CD8-positive, alpha-beta memory T cell (primary cell): Measurements from ENCODE around the gene OTOP2. TPM values are rescaled to one million over a fixed set of nuclear protein-coding genes. Genes with fewer than 3 reads are reported as not detected.
"Not testable (repeated sequence)": the region's sequence is repeated elsewhere in the genome, so short reads cannot be mapped to it uniquely, and the experiment has no call there.

ENCODE experiments used
- CTCF ChIA-PET: fragments of 350-600 bp; sonication (Branson Sonifier 250); formaldehyde crosslinking; loops from one replicate; lab custom pipeline; 2021; ENCODE audit warnings: antibody characterized with exemption; lab: Charles Lee
- POLR2A ChIA-PET: fragments of 350-600 bp; sonication (Branson Sonifier 250); formaldehyde crosslinking; loops from one replicate; lab custom pipeline; 2021; ENCODE audit warnings: antibody characterized with exemption; lab: Charles Lee
- DNase-seq, 5 donors: peaks; one replicate each; pipeline versions ENCODE4 v3.0.0 to v3.0.0-alpha.2; 2020 to 2022; ENCODE audit warnings: mixed read lengths in 1 of 5
- H3K27ac ChIP-seq: one replicate; pipeline ENCODE4 v1.7.0; 2013; ENCODE audit warnings: low read depth, mild to moderate bottlenecking, low read length, moderate library complexity
- H3K27me3 ChIP-seq: 2 replicates; pipeline ENCODE4 v1.7.0; 2013; ENCODE audit warnings: low read length, mild to moderate bottlenecking; ENCODE audit not compliant: insufficient read depth, poor library complexity, severe bottlenecking
- H3K36me3 ChIP-seq: 2 replicates; pipeline ENCODE4 v1.7.0; 2013; ENCODE audit warnings: mild to moderate bottlenecking, low read length, moderate library complexity; ENCODE audit not compliant: insufficient read depth
- H3K4me1 ChIP-seq: 2 replicates; pipeline ENCODE4 v1.7.0; 2013; ENCODE audit warnings: mild to moderate bottlenecking, low read length, moderate library complexity; ENCODE audit not compliant: insufficient read depth
- H3K4me3 ChIP-seq: 2 replicates; pipeline ENCODE4 v1.7.0; 2013; ENCODE audit warnings: mild to moderate bottlenecking, low read length
- H3K9me3 ChIP-seq: 2 replicates; pipeline ENCODE4 v1.7.0; 2013; ENCODE audit warnings: mild to moderate bottlenecking, low read length
- H3K27ac Mint-ChIP-seq, 8 donors: one replicate each; pipeline ENCODE4 v1.8.0; 2020 to 2021; ENCODE audit warnings: mixed read lengths in 8 of 8, mild to moderate bottlenecking in 6 of 8, inconsistent platforms in 3 of 8, moderate library complexity in 3 of 8
- H3K27me3 Mint-ChIP-seq, 2 donors: one replicate each; pipeline ENCODE4 v1.8.0; 2020 to 2021; ENCODE audit warnings: mixed read lengths in 2 of 2, mild to moderate bottlenecking in 1 of 2, moderate library complexity in 1 of 2
- H3K36me3 Mint-ChIP-seq, 3 donors: one replicate each; pipeline ENCODE4 v1.8.0; 2020 to 2021; ENCODE audit warnings: mixed read lengths in 3 of 3, inconsistent platforms in 1 of 3, mild to moderate bottlenecking in 1 of 3
- H3K4me1 Mint-ChIP-seq, 3 donors: one replicate each; pipeline ENCODE4 v1.8.0; 2020 to 2021; ENCODE audit warnings: mixed read lengths in 3 of 3, inconsistent platforms in 1 of 3, mild to moderate bottlenecking in 1 of 3
- H3K4me3 Mint-ChIP-seq, 7 donors: one replicate each; pipeline ENCODE4 v1.8.0; 2020 to 2021; ENCODE audit warnings: mixed read lengths in 7 of 7, mild to moderate bottlenecking in 6 of 7, moderate library complexity in 4 of 7, inconsistent platforms in 2 of 7
- H3K9me3 Mint-ChIP-seq, 5 donors: one replicate each; pipeline ENCODE4 v1.8.0; 2020 to 2022; ENCODE audit warnings: mixed read lengths in 5 of 5, mild to moderate bottlenecking in 3 of 5, moderate library complexity in 2 of 5, inconsistent platforms in 1 of 5
- polyA plus RNA-seq: library from polyadenylated mRNA; unstranded; fragments of 300-500 nt; fragmentation: Illumina TruSeq; gene quantifications from one replicate; pipeline ENCODE4 v1.2.3, GENCODE V29; 2021
- total RNA-seq, 2 experiments: library from RNA; stranded (reverse); gene quantifications; one replicate each; pipeline ENCODE4 v1.2.3, GENCODE V29; 2021

Gene OTOP2
- total and polyA plus RNA-seq, 3 experiments from 2014 or later = not detected

GRCh38 chr17:74968361-74968780, 44.3 kb downstream of the OTOP2 start:
- no peaks in the 10 kb centered on the region for H3K36me3 ChIP-seq
- no peak overlapping the region for H3K27ac Mint-ChIP-seq
- no peak for DNase-seq
- peaks cover 2 to 6% of the 10 kb centered on the region in 2 donors for H3K27me3 Mint-ChIP-seq
- H3K4me1 ChIP-seq = peaks cover 13% of the 10 kb centered on the region
- H3K4me1 Mint-ChIP-seq = peaks cover 6 to 20% (median 8%) of the 10 kb centered on the region in 3 donors
- no peaks in the 10 kb centered on the region for H3K9me3 Mint-ChIP-seq
- no peak overlapping the region for H3K4me3 ChIP-seq
- peaks cover 0 to 1% (median 0%) of the 10 kb centered on the region in 3 donors for H3K36me3 Mint-ChIP-seq
- H3K9me3 ChIP-seq = no peaks in the 10 kb centered on the region
- ChIA-PET POLR2A (no interaction called here), CTCF (interaction anchor here (1.2 to 1.7 kb wide), 2 partner anchors 44 to 146 kb away, joined by 4 to 5 read pairs; partner anchors contain the start of gene MRPL58)
- no peak overlapping the region for H3K4me3 Mint-ChIP-seq
- peaks cover 6% of the 10 kb centered on the region for H3K27me3 ChIP-seq
- H3K27ac ChIP-seq = no peak overlapping the region

DNA sequence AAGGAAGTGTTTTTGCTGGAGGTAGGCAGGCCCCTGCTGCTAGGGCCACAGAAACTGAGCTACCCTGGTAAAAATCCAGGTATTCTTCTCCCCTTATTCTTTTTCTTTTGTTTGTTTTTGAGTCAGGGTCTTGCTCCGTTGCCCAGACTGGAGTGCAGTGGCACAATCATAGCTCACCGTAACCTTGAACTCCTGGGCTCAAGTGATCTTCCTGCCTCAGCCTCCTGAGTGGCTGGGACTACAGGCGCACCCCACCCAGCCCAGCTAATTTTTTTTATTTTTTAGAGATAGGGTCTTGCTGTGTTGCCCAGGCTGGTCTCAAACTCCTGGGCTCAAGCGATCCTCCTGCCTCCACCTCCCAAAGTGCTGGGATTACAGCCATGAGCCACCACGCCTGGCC, 45.4 kb downstream of the OTOP2 start:
- not testable (repeated sequence) for H3K27me3 Mint-ChIP-seq, H3K4me3 Mint-ChIP-seq, H3K4me3 ChIP-seq, H3K27me3 ChIP-seq, H3K27ac Mint-ChIP-seq, DNase-seq, H3K9me3 ChIP-seq, H3K36me3 ChIP-seq, H3K27ac ChIP-seq, H3K9me3 Mint-ChIP-seq, H3K36me3 Mint-ChIP-seq
- POLR2A ChIA-PET = interaction anchor here (0.6 to 0.7 kb wide), 2 partner anchors 41 to 302 kb away, joined by 3 to 4 read pairs; no protein-coding TSS in a partner anchor
- peaks cover 6 to 20% (median 8%) of the 10 kb centered on the region in 3 donors for H3K4me1 Mint-ChIP-seq
- peaks cover 13% of the 10 kb centered on the region for H3K4me1 ChIP-seq
- CTCF ChIA-PET = interaction anchor here (1.2 to 8.4 kb wide), 2 partner anchors 10 to 145 kb away, joined by 4 to 84 read pairs; no protein-coding TSS in a partner anchor

- Histone ChIP-seq H3K27me3 (peaks cover 8% of the 10 kb centered on the region), H3K4me1 (peaks cover 13% of the 10 kb centered on the region), H3K36me3 (no peaks in the 10 kb centered on the region), H3K4me3 (no peak overlapping the region), H3K27ac (no peak overlapping the region), H3K9me3 (no peaks in the 10 kb centered on the region)
- ChIA-PET POLR2A (no interaction called here), CTCF (interaction anchor here (8.4 kb wide), 1 partner anchor 11 kb away, joined by 84 read pairs; no protein-coding TSS in a partner anchor)
- DNase-seq = no peak
- Mint-ChIP-seq H3K4me1 (peaks cover 5 to 20% (median 6%) of the 10 kb centered on the region in 3 donors), H3K27me3 (peaks cover 2 to 14% of the 10 kb centered on the region in 2 donors), H3K4me3 (peak overlapping the region; percentile 23 to 82 (median 58)), H3K36me3 (peaks cover 0 to 1% (median 0%) of the 10 kb centered on the region in 3 donors), H3K27ac (peak overlapping the region in 2 of 8 donors; percentile 4 to 14), H3K9me3 (no peaks in the 10 kb centered on the region)
Measured at GRCh38 chr17:74970395-74970794, 46.3 kb downstream of the OTOP2 start.

GRCh38 chr17:74971069-74971841, 47.2 kb downstream of the OTOP2 start:
- POLR2A ChIA-PET = interaction anchor here (0.6 kb wide), 1 partner anchor 201 kb away, joined by 3 read pairs; no protein-coding TSS in a partner anchor
- Mint-ChIP-seq H3K27me3 (peaks cover 4 to 19% of the 10 kb centered on the region in 2 donors), H3K4me1 (peaks cover 5 to 20% (median 6%) of the 10 kb centered on the region in 3 donors)

GRCh38 chr17:74971842-74972106, 47.7 kb downstream of the OTOP2 start:
- peaks cover 4 to 21% of the 10 kb centered on the region in 2 donors for H3K27me3 Mint-ChIP-seq
- DNase-seq = no peak
- no peak overlapping the region for H3K4me3 ChIP-seq
- H3K27me3 ChIP-seq = peaks cover 8% of the 10 kb centered on the region
- no peaks in the 10 kb centered on the region for H3K9me3 Mint-ChIP-seq
- H3K27ac Mint-ChIP-seq = no peak overlapping the region
- peak overlapping the region; percentile 59 to 89 (median 68) for H3K4me3 Mint-ChIP-seq
- ChIA-PET POLR2A (interaction anchor here (0.5 to 0.6 kb wide), 2 partner anchors 125 to 200 kb away, joined by 3 read pairs; no protein-coding TSS in a partner anchor), CTCF (interaction anchor here (1.0 to 8.4 kb wide), 7 partner anchors 12 to 318 kb away, joined by 3 to 84 read pairs (median 6); partner anchors contain the start of genes CDR2L, MRPL58 and SLC25A19)
- H3K4me1 Mint-ChIP-seq = peaks cover 5 to 20% (median 6%) of the 10 kb centered on the region in 3 donors
- H3K27ac ChIP-seq = no peak overlapping the region
- no peaks in the 10 kb centered on the region for H3K36me3 ChIP-seq
- peaks cover 0 to 1% (median 0%) of the 10 kb centered on the region in 3 donors for H3K36me3 Mint-ChIP-seq
- H3K9me3 ChIP-seq = no peaks in the 10 kb centered on the region
- H3K4me1 ChIP-seq = peaks cover 13% of the 10 kb centered on the region

More at GRCh38 chr17:74971069-74971841, 47.2 kb downstream of the OTOP2 start:
- H3K27ac ChIP-seq = no peak overlapping the region
- no peaks in the 10 kb centered on the region for H3K9me3 Mint-ChIP-seq
- peak overlapping the region in 3 of 8 donors; percentile 4 to 72 (median 29) for H3K27ac Mint-ChIP-seq
- H3K36me3 ChIP-seq = no peaks in the 10 kb centered on the region
- no peaks in the 10 kb centered on the region for H3K9me3 ChIP-seq
- peak overlapping the region; percentile 59 to 89 (median 69) for H3K4me3 Mint-ChIP-seq
- H3K36me3 Mint-ChIP-seq = peaks cover 0 to 1% (median 0%) of the 10 kb centered on the region in 3 donors
- H3K4me3 ChIP-seq = no peak overlapping the region
- peaks cover 13% of the 10 kb centered on the region for H3K4me1 ChIP-seq
- DNase-seq = no peak
- CTCF ChIA-PET = interaction anchor here (1.0 to 8.4 kb wide), 7 partner anchors 11 to 318 kb away, joined by 3 to 84 read pairs (median 6); partner anchors contain the start of genes CDR2L, MRPL58 and SLC25A19
- H3K27me3 ChIP-seq = peaks cover 8% of the 10 kb centered on the region

DNA sequence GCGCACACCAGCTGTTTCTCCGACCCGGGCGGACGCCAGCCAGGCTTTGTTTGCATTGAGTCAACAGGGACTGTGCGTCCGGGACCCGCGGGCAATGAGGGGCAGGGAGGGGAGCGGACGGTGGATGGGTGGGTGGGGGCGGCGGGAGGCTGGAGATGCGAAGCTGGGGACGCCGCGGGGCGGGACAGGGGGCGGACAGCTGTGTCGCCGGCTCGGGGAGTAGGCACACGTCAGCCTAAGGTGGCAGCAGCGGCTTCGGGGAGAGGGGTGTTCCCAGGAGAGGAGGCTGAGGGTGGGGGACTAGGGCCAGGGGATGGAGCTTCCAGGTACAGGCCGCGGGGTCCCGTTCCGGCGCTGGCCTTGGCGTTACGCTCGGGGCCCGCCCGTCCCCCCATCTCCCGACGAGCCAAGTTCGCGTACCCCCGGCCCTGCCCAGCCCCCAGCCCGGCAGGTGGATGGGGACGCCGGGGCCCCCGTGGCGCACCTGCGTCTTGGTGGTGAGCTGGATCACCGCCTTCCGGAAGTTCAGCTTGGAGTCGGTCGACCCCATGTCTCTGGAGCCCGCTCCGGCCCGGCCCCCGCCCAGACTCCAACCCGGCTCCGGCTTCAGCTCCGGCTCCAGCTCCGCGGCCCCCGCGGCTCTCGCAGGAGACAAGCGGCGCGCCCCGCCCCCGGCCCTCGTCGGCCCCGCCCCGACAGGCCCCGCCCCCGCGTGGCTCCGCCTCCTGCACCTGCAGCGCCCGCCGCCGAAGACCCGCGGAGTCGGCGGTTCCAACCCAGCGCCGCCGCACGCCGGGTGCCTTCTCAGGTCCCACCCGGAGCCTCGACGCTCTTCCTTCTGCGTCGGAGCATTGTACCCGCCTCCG, 48.3 kb downstream of the OTOP2 start, which contains the start of gene HID1:
HID1 (minus strand) TSS at position 653 of the 866 bp plus-strand sequence; CDS start at position 550, 103 bp downstream.
- Mint-ChIP-seq H3K9me3 (no peaks in the 10 kb centered on the region), H3K4me1 (peaks cover 5 to 20% (median 6%) of the 10 kb centered on the region in 3 donors), H3K27ac (peak within 1 kb of the TSS in 5 of 8 donors; percentile 48 to 88 (median 68)), H3K36me3 (peaks cover 0 to 1% (median 0%) of the 10 kb centered on the region in 3 donors), H3K4me3 (peak within 1 kb of the TSS; percentile 79 to 90 (median 84)), H3K27me3 (peaks cover 4 to 22% of the 10 kb centered on the region in 2 donors)
- ChIA-PET CTCF (interaction anchor here (0.6 to 8.4 kb wide), 8 partner anchors 12 to 317 kb away, joined by 3 to 84 read pairs (median 4); partner anchors contain the start of genes CDR2L, MRPL58 and SLC25A19), POLR2A (interaction anchor here (0.5 to 1.6 kb wide), 3 partner anchors 11 to 124 kb away, joined by 3 to 6 read pairs (median 6); partner anchors contain the start of gene MRPL58)
- Histone ChIP-seq H3K27ac (no peak within 1 kb of the TSS), H3K4me1 (peaks cover 13% of the 10 kb centered on the region), H3K4me3 (peak within 1 kb of the TSS; percentile 64), H3K36me3 (no peaks in the 10 kb centered on the region), H3K27me3 (peaks cover 8% of the 10 kb centered on the region), H3K9me3 (no peaks in the 10 kb centered on the region)
- peak; percentile 69 to 87 (median 77) for DNase-seq

DNA sequence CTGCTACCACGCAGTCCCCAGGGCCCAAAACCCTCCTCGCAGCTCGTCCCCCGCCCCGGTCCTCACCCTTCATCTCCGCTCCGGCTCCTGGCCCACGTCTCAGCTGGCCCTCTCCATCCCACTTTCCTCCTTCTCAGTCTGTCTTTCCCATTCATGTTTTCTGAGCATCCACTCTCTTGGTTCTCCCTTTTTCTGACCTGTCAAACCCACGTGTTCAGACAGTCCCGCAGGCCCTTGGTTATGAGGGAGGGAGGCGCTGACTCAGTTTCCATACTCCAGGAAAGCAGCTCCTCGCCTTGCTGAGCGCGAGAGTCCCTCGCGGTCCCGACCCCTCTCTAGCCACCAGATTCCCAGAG, 48.9 kb downstream of the OTOP2 start:
- H3K36me3 Mint-ChIP-seq = peaks cover 0 to 1% (median 0%) of the 10 kb centered on the region in 3 donors
- H3K9me3 Mint-ChIP-seq = no peaks in the 10 kb centered on the region
- H3K36me3 ChIP-seq = no peaks in the 10 kb centered on the region
- H3K9me3 ChIP-seq = no peaks in the 10 kb centered on the region
- no peak for DNase-seq
- peaks cover 5 to 20% (median 6%) of the 10 kb centered on the region in 3 donors for H3K4me1 Mint-ChIP-seq
- peak overlapping the region; percentile 64 for H3K4me3 ChIP-seq
- CTCF ChIA-PET = interaction anchor here (1.2 to 8.4 kb wide), 5 partner anchors 13 to 228 kb away, joined by 3 to 84 read pairs (median 7); partner anchors contain the start of genes CDR2L and MRPL58
- H3K4me3 Mint-ChIP-seq = peak overlapping the region; percentile 79 to 90 (median 84)
- H3K27me3 ChIP-seq = peaks cover 10% of the 10 kb centered on the region
- H3K4me1 ChIP-seq = peaks cover 13% of the 10 kb centered on the region
- peak overlapping the region in 5 of 8 donors; percentile 48 to 88 (median 68) for H3K27ac Mint-ChIP-seq
- H3K27ac ChIP-seq = no peak overlapping the region
- H3K27me3 Mint-ChIP-seq = peaks cover 4 to 22% of the 10 kb centered on the region in 2 donors
- POLR2A ChIA-PET = interaction anchor here (1.4 to 1.6 kb wide), 2 partner anchors 11 to 39 kb away, joined by 6 read pairs; partner anchors contain the start of gene MRPL58
